Astrocyte (in vitro differentiated cells and primary cell): Measurements from ENCODE around the gene EBPL. TPM values are rescaled to one million over a fixed set of nuclear protein-coding genes. Genes with fewer than 3 reads are reported as not detected.

Source experiments
- DNase-seq: peaks from one replicate; pipeline ENCODE4 v3.0.0-alpha.2; 2010; ENCODE audit warnings: low read depth
- FAIRE-seq: peaks from 2 replicates; lab custom pipeline; 2011; peaks lifted over from hg19 to GRCh38; lab: Jason Lieb, UNC
- H2AFZ ChIP-seq: 2 replicates; pipeline ENCODE4 v1.6.0; 2012; ENCODE audit warnings: low read depth, low read length, inconsistent platforms
- H3K27ac ChIP-seq: 2 replicates; pipeline ENCODE4 v1.5.1; 2011; ENCODE audit warnings: low read depth, low read length, inconsistent platforms
- H3K27me3 ChIP-seq: 2 replicates; pipeline ENCODE4 v1.6.0; 2011; ENCODE audit warnings: low read length, inconsistent platforms; ENCODE audit not compliant: insufficient read depth
- H3K36me3 ChIP-seq: 2 replicates; pipeline ENCODE4 v1.5.1; 2011; ENCODE audit warnings: low read length, inconsistent platforms; ENCODE audit not compliant: insufficient read depth
- H3K4me1 ChIP-seq: 2 replicates; pipeline ENCODE4 v1.5.1; 2011; ENCODE audit warnings: low read length, inconsistent platforms; ENCODE audit not compliant: insufficient read depth
- H3K4me2 ChIP-seq: 2 replicates; pipeline ENCODE4 v1.6.0; 2012; ENCODE audit warnings: low read length, inconsistent platforms
- H3K4me3 ChIP-seq: 2 replicates; pipeline ENCODE4 v1.5.1; 2011; ENCODE audit warnings: low read depth, mild to moderate bottlenecking, low read length, inconsistent platforms; ENCODE audit not compliant: insufficient read depth
- H3K79me2 ChIP-seq: 2 replicates; pipeline ENCODE4 v1.6.0; 2012; ENCODE audit warnings: mild to moderate bottlenecking, low read length, inconsistent platforms; ENCODE audit not compliant: insufficient read depth
- H3K9ac ChIP-seq: 2 replicates; pipeline ENCODE4 v1.6.0; 2012; ENCODE audit warnings: mild to moderate bottlenecking, low read length, inconsistent platforms
- H3K9me3 ChIP-seq: 2 replicates; pipeline ENCODE4 v1.5.1; 2012; ENCODE audit warnings: low read depth, mild to moderate bottlenecking, low read length, inconsistent platforms; ENCODE audit not compliant: insufficient read depth
- H4K20me1 ChIP-seq: 2 replicates; pipeline ENCODE4 v1.6.0; 2012; ENCODE audit warnings: low read length, inconsistent platforms; ENCODE audit not compliant: insufficient read depth
- H3K27ac Mint-ChIP-seq: one replicate; pipeline ENCODE4 v1.8.0; 2021; ENCODE audit warnings: mild to moderate bottlenecking, mixed read lengths; ENCODE audit not compliant: unreplicated experiment
- H3K27me3 Mint-ChIP-seq: one replicate; pipeline ENCODE4 v1.8.0; 2021; ENCODE audit warnings: low read depth, mixed read lengths; ENCODE audit not compliant: unreplicated experiment
- H3K36me3 Mint-ChIP-seq: one replicate; pipeline ENCODE4 v1.8.0; 2021; ENCODE audit warnings: low read depth, mixed read lengths; ENCODE audit not compliant: unreplicated experiment
- H3K4me1 Mint-ChIP-seq: one replicate; pipeline ENCODE4 v1.8.0; 2021; ENCODE audit warnings: low read depth, mixed read lengths; ENCODE audit not compliant: unreplicated experiment
- H3K4me3 Mint-ChIP-seq: one replicate; pipeline ENCODE4 v1.8.0; 2021; ENCODE audit warnings: mild to moderate bottlenecking, moderate library complexity, mixed read lengths; ENCODE audit not compliant: unreplicated experiment
- H3K9me3 Mint-ChIP-seq: one replicate; pipeline ENCODE4 v1.8.0; 2021; ENCODE audit warnings: mild to moderate bottlenecking, mixed read lengths; ENCODE audit not compliant: unreplicated experiment
- EZH2 ChIP-seq: IDR thresholded peaks from 2 replicates; pipeline ENCODE4 v1.6.1; 2012; ENCODE audit warnings: mild to moderate bottlenecking, low read length, inconsistent platforms; ENCODE audit not compliant: insufficient read depth
- total RNA-seq: library from RNA; stranded (reverse); gene quantifications from 2 replicates; pipeline ENCODE4 v1.2.1, GENCODE V29; 2021
- TF ChIP-seq, protein P1 (sequence below): IDR thresholded peaks from 2 replicates; pipeline ENCODE4 v1.5.1; 2011; ENCODE audit warnings: low read depth, mild to moderate bottlenecking, inconsistent platforms, low read length, moderate library complexity; ENCODE audit not compliant: insufficient read depth

EBPL gene
- total RNA-seq, 1 donor from 2014 or later: 62.1 TPM

DNA sequence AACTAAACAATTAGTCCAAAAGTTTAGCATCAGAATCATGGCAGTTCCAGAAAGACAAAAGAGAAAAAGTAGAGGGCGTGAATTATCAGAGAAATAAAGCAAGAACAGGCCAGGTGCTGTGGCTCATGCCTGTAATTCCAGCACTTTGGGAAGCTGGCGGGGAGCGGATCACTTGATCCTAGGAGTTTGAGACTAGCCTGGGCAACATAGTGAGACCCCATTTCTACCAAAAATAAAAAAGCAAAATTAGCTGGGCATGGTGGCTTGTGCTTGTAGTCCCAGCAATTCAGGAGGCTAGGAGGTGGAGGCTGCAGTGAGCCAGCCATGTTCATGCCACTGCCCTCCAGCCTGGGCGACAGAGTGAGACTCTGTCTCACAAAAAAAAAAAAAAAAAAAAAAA is 44.6 kb downstream of the EBPL start:
- Mint-ChIP-seq H3K4me3 (no peak overlapping the region), H3K27me3 (no peaks in the 10 kb centered on the region), H3K4me1 (peaks cover 4% of the 10 kb centered on the region), H3K36me3 (no peaks in the 10 kb centered on the region), H3K9me3 (no peaks in the 10 kb centered on the region), H3K27ac (no peak overlapping the region)
- no peak overlapping the region for H3K4me3 ChIP-seq
- no peak for DNase-seq
- no peak overlapping the region for H3K9ac ChIP-seq
- no peak overlapping the region for H3K27ac ChIP-seq
- no peaks in the 10 kb centered on the region for H3K79me2 ChIP-seq
- H3K9me3 ChIP-seq: no peaks in the 10 kb centered on the region
- no peaks in the 10 kb centered on the region for H3K4me1 ChIP-seq
- no peak for FAIRE-seq
- no peak overlapping the region for H2AFZ ChIP-seq
- H3K4me2 ChIP-seq: no peak overlapping the region
- TF ChIP-seq EZH2: no peak
- TF ChIP-seq, protein P1, sequence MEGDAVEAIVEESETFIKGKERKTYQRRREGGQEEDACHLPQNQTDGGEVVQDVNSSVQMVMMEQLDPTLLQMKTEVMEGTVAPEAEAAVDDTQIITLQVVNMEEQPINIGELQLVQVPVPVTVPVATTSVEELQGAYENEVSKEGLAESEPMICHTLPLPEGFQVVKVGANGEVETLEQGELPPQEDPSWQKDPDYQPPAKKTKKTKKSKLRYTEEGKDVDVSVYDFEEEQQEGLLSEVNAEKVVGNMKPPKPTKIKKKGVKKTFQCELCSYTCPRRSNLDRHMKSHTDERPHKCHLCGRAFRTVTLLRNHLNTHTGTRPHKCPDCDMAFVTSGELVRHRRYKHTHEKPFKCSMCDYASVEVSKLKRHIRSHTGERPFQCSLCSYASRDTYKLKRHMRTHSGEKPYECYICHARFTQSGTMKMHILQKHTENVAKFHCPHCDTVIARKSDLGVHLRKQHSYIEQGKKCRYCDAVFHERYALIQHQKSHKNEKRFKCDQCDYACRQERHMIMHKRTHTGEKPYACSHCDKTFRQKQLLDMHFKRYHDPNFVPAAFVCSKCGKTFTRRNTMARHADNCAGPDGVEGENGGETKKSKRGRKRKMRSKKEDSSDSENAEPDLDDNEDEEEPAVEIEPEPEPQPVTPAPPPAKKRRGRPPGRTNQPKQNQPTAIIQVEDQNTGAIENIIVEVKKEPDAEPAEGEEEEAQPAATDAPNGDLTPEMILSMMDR: no peak
- no peaks in the 10 kb centered on the region for H4K20me1 ChIP-seq
- H3K36me3 ChIP-seq: no peaks in the 10 kb centered on the region
- H3K27me3 ChIP-seq: no peaks in the 10 kb centered on the region

DNA sequence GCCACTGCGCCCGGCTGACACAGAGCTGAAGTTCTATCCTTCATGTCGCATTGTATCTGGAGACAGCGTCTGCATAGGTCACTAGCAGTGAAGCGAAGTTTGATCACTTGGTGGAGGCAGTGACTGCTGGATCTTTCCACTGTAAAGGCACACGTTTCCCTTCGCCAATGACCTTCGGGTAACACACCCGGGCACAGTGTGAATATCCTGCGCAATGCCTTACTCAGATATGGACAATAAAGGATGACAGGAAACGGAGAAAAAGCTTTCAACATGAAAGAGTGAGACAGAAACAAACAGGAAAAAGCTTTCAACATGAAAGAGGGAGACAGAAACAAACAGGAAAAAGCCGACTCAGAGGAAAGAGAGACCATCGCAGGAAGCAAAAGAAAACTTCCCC is 45.8 kb downstream of the EBPL start:
- no peak overlapping the region for H3K4me3 ChIP-seq
- H3K9me3 ChIP-seq: no peaks in the 10 kb centered on the region
- no peak overlapping the region for H3K4me2 ChIP-seq
- Mint-ChIP-seq H3K9me3 (no peaks in the 10 kb centered on the region), H3K36me3 (no peaks in the 10 kb centered on the region), H3K27ac (no peak overlapping the region), H3K27me3 (no peaks in the 10 kb centered on the region), H3K4me3 (no peak overlapping the region), H3K4me1 (peaks cover 4% of the 10 kb centered on the region)
- no peak overlapping the region for H2AFZ ChIP-seq
- FAIRE-seq (no peak), DNase-seq (no peak)
- no peaks in the 10 kb centered on the region for H3K27me3 ChIP-seq
- TF ChIP-seq EZH2: no peak
- TF ChIP-seq, protein P1: no peak
- H3K36me3 ChIP-seq: no peaks in the 10 kb centered on the region
- H3K27ac ChIP-seq: no peak overlapping the region
- H3K9ac ChIP-seq: no peak overlapping the region
- H3K79me2 ChIP-seq: no peaks in the 10 kb centered on the region
- no peaks in the 10 kb centered on the region for H3K4me1 ChIP-seq
- H4K20me1 ChIP-seq: no peaks in the 10 kb centered on the region

DNA sequence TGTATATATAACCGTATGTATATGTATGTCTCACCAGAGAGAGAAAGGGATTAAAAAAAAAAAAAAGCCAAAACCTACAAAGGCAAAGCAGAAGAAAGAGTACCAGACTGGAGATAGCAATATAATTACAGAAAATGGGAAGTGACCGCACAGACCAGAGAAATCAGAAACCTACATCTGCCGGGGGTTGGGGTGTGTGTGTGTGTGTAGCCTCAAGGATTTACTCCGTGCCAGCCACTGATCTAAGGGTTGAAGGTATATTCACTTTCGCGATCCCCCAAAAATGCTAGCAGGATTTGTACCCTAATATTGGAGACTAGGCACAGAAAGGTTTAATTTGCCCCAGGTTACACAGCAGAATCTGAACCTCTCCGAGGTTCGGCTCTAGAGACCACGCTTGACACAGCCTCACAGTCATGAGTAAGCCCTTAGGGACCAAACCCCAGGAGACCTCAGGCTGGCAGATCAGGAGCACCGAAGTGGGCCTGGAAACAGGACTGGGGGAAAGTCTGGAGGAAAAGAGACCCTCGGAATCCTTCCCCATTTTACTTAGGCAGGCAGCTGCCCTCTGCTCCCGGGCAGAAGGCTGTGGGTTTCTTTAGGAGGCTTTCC is 48.1 kb downstream of the EBPL start:
- peaks cover 4% of the 10 kb centered on the region for H3K4me1 Mint-ChIP-seq
- Histone ChIP-seq H3K9me3 (no peaks in the 10 kb centered on the region), H3K4me2 (no peak overlapping the region), H4K20me1 (no peaks in the 10 kb centered on the region), H3K27me3 (no peaks in the 10 kb centered on the region), H3K27ac (no peak overlapping the region), H3K36me3 (no peaks in the 10 kb centered on the region), H2AFZ (no peak overlapping the region), H3K79me2 (no peaks in the 10 kb centered on the region), H3K4me1 (no peaks in the 10 kb centered on the region), H3K4me3 (no peak overlapping the region), H3K9ac (no peak overlapping the region)
- H3K36me3 Mint-ChIP-seq: no peaks in the 10 kb centered on the region
- FAIRE-seq: no peak
- no peak for TF ChIP-seq EZH2
- TF ChIP-seq, protein P1: no peak
- H3K27ac Mint-ChIP-seq: no peak overlapping the region
- no peak for DNase-seq
- no peaks in the 10 kb centered on the region for H3K27me3 Mint-ChIP-seq
- no peak overlapping the region for H3K4me3 Mint-ChIP-seq
- no peaks in the 10 kb centered on the region for H3K9me3 Mint-ChIP-seq
